DND-41 (cell line): ENCODE measurements around the gene MSRB3.

Source experiments
- ATAC-seq: fragments of 200-7000 bp; cut with Tn5 transposase; 3 replicates; pipeline ENCODE4 v1.9.1; 2021; ENCODE audit warnings: low read depth; ENCODE audit not compliant: insufficient read depth
- DNase-seq: peaks from one replicate; pipeline ENCODE4 v3.0.0-alpha.2; 2020
- H2AFZ ChIP-seq: 2 replicates; pipeline ENCODE4 v1.6.0; 2012; ENCODE audit warnings: low read depth, low read length
- H3K27ac ChIP-seq: 2 replicates; pipeline ENCODE4 v1.5.1; 2012; ENCODE audit warnings: low read length, inconsistent platforms
- H3K27me3 ChIP-seq: fragments of 200-600 bp; sonication (generic); 2 replicates; pipeline ENCODE4 v1.6.0; 2012; ENCODE audit warnings: low read length, mild to moderate bottlenecking, inconsistent platforms; ENCODE audit not compliant: insufficient read depth, poor library complexity
- H3K36me3 ChIP-seq: 2 replicates; pipeline ENCODE4 v1.5.1; 2012; ENCODE audit warnings: low read length, inconsistent platforms; ENCODE audit not compliant: insufficient read depth
- H3K4me1 ChIP-seq: 2 replicates; pipeline ENCODE4 v1.5.1; 2012; ENCODE audit warnings: mild to moderate bottlenecking, low read length; ENCODE audit not compliant: insufficient read depth
- H3K4me2 ChIP-seq: 2 replicates; pipeline ENCODE4 v1.6.0; 2012; ENCODE audit warnings: mild to moderate bottlenecking, moderate library complexity, low read length, inconsistent platforms; ENCODE audit not compliant: insufficient read depth
- H3K4me3 ChIP-seq, 2 experiments: fragments of 200-600 bp in 1 of 2; shearing (Covaris generic) in 1 of 2; 2 replicates each; pipeline ENCODE4 v1.5.1; 2012 to 2016; ENCODE audit warnings: inconsistent platforms in 2 of 2, low read length in 2 of 2, mild to moderate bottlenecking in 2 of 2, low read depth in 1 of 2, moderate library complexity in 1 of 2
- H3K79me2 ChIP-seq: 2 replicates; pipeline ENCODE4 v1.6.0; 2012; ENCODE audit warnings: low read length, inconsistent platforms; ENCODE audit not compliant: insufficient read depth
- H3K9ac ChIP-seq: 2 replicates; pipeline ENCODE4 v1.6.0; 2012; ENCODE audit warnings: low read depth, mild to moderate bottlenecking, inconsistent platforms, low read length, moderate library complexity
- H3K9me3 ChIP-seq: 2 replicates; pipeline ENCODE4 v1.5.1; 2012; ENCODE audit warnings: low read length, moderate library complexity, mild to moderate bottlenecking, inconsistent platforms; ENCODE audit not compliant: insufficient read depth, severe bottlenecking
- H4K20me1 ChIP-seq: 2 replicates; pipeline ENCODE4 v1.6.0; 2012; ENCODE audit warnings: low read length; ENCODE audit not compliant: insufficient read depth
- EZH2 ChIP-seq: IDR thresholded peaks from 3 replicates; pipeline ENCODE4 v1.6.1; 2012; ENCODE audit warnings: borderline replicate concordance, low read depth, mild to moderate bottlenecking, moderate library complexity, low read length, inconsistent platforms; ENCODE audit not compliant: severe bottlenecking
- TF ChIP-seq, protein P1 (sequence below): IDR thresholded peaks from 2 replicates; pipeline ENCODE4 v1.5.1; 2012; ENCODE audit warnings: borderline replicate concordance, low read length, moderate library complexity, mild to moderate bottlenecking; ENCODE audit not compliant: poor library complexity, severe bottlenecking; ENCODE audit errors: extremely low read depth

Gene MSRB3

DNA sequence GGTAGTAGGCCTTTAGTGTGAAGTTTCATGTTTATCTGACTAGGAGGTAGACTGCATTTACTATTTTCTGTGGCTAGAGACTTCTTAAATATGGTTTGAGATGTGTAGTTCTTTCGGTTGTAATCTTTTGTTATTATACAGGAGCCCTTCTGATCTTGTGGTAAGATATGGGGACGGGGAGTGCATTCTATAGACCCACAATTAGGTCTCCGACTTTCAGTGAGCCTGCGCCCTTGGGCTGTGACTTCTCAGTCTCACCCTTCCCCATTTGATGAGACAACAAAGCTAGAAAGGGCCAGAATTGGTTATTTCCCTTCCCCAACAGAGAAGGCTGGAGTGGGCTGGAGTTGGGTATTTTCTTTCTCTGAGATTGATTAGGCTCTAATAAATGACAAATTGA is 130.0 kb downstream of the MSRB3 start:
- H4K20me1 ChIP-seq, result no peaks in the 10 kb centered on the region
- H3K4me1 ChIP-seq, result no peaks in the 10 kb centered on the region
- H3K27ac ChIP-seq, result no peak overlapping the region
- ATAC-seq (no peak), DNase-seq (no peak)
- no peak overlapping the region for H3K4me2 ChIP-seq
- H3K79me2 ChIP-seq, result no peaks in the 10 kb centered on the region
- H3K36me3 ChIP-seq, result no peaks in the 10 kb centered on the region
- no peaks in the 10 kb centered on the region for H3K27me3 ChIP-seq
- TF ChIP-seq, protein P1, sequence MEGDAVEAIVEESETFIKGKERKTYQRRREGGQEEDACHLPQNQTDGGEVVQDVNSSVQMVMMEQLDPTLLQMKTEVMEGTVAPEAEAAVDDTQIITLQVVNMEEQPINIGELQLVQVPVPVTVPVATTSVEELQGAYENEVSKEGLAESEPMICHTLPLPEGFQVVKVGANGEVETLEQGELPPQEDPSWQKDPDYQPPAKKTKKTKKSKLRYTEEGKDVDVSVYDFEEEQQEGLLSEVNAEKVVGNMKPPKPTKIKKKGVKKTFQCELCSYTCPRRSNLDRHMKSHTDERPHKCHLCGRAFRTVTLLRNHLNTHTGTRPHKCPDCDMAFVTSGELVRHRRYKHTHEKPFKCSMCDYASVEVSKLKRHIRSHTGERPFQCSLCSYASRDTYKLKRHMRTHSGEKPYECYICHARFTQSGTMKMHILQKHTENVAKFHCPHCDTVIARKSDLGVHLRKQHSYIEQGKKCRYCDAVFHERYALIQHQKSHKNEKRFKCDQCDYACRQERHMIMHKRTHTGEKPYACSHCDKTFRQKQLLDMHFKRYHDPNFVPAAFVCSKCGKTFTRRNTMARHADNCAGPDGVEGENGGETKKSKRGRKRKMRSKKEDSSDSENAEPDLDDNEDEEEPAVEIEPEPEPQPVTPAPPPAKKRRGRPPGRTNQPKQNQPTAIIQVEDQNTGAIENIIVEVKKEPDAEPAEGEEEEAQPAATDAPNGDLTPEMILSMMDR, result no peak
- TF ChIP-seq EZH2, result no peak
- H2AFZ ChIP-seq, result no peak overlapping the region
- H3K9me3 ChIP-seq, result no peaks in the 10 kb centered on the region
- no peak overlapping the region for H3K9ac ChIP-seq
- no peak overlapping the region for H3K4me3 ChIP-seq

DNA sequence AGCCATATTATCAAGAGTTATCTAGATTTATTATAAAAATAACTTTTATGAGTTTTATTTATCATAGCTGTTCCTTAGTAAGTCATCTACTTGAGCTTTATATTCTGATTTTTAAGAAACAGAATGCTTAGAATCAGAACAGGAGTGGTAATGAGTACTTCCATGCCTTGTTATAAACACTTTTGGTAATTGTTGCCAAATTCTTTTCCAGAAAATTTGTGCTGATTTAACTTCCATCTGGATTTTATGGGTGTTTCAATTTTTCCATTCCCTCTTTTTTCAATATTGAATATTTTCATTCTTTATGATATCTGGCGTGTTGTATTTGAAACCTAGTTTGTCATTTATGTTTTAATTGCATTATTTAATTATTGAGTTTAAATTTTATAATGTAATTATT is 131.2 kb downstream of the MSRB3 start:
- no peaks in the 10 kb centered on the region for H4K20me1 ChIP-seq
- H3K4me3 ChIP-seq, result no peak overlapping the region
- no peak for ATAC-seq
- H3K9me3 ChIP-seq, result no peaks in the 10 kb centered on the region
- no peaks in the 10 kb centered on the region for H3K4me1 ChIP-seq
- no peaks in the 10 kb centered on the region for H3K79me2 ChIP-seq
- H2AFZ ChIP-seq, result no peak overlapping the region
- H3K36me3 ChIP-seq, result no peaks in the 10 kb centered on the region
- no peaks in the 10 kb centered on the region for H3K27me3 ChIP-seq
- H3K27ac ChIP-seq, result no peak overlapping the region
- no peak overlapping the region for H3K9ac ChIP-seq
- no peak overlapping the region for H3K4me2 ChIP-seq
- TF ChIP-seq EZH2, result no peak
- TF ChIP-seq, protein P1, result no peak
- no peak for DNase-seq

DNA sequence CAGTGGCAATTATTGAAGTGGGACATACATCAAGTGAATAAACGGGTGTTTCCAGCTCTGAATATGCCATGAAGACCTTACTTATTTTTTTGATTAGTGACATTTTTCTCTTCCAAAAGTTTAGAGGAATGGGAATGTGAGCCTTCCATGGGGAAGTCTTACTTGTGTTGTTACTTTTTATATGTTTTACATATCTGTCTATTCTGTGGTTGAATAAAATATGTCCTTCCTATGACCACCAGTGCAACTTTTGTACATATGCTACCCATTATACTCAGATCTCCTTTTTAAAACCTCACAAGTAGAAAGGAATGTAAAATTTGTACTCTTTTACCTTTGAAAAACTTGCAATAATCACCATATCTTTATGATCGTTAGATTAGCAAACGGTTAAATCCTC is 132.7 kb downstream of the MSRB3 start:
- ATAC-seq (no peak), DNase-seq (no peak)
- Histone ChIP-seq H3K4me1 (no peaks in the 10 kb centered on the region), H2AFZ (no peak overlapping the region), H3K36me3 (no peaks in the 10 kb centered on the region), H3K27ac (no peak overlapping the region), H3K9me3 (no peaks in the 10 kb centered on the region), H3K9ac (no peak overlapping the region), H4K20me1 (no peaks in the 10 kb centered on the region), H3K4me2 (no peak overlapping the region), H3K4me3 (no peak overlapping the region), H3K27me3 (no peaks in the 10 kb centered on the region), H3K79me2 (no peaks in the 10 kb centered on the region)
- TF ChIP-seq, protein P1, result no peak
- no peak for TF ChIP-seq EZH2

DNA sequence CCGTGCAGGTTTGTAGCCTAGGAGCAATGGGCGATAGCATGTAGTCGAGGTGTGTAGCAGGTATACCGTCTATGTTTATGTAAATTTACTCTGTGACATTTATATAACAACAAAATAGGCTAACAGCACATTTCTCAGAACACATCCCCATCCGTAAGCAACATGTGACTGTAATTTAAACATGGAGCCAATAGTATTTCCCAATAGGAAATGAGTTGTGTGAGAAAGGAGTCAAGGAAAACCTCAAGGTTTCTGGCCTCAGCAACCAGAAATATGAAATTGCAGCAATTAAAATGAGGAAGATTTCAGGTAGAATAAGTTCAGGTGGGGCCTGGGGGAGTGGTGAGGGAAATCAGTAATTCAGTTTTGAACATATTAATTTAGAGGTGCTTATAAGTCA is 136.0 kb downstream of the MSRB3 start:
- Histone ChIP-seq H4K20me1 (no peaks in the 10 kb centered on the region), H3K4me1 (no peaks in the 10 kb centered on the region), H3K4me3 (no peak overlapping the region), H3K36me3 (no peaks in the 10 kb centered on the region; the same call in 1 of the 2 replicates), H3K27ac (no peak overlapping the region), H3K9ac (no peak overlapping the region), H3K27me3 (no peaks in the 10 kb centered on the region), H2AFZ (no peak overlapping the region), H3K9me3 (no peaks in the 10 kb centered on the region), H3K79me2 (no peaks in the 10 kb centered on the region), H3K4me2 (no peak overlapping the region)
- no peak for ATAC-seq
- DNase-seq, result no peak
- TF ChIP-seq EZH2, result no peak
- TF ChIP-seq, protein P1, result no peak
